ENCODE results near the gene CD151. TPM values are rescaled to one million over a fixed set of nuclear protein-coding genes. Genes with fewer than 3 reads are reported as not detected.

The CD151 gene
- total and polyA plus RNA-seq, 2 experiments from 2014 or later: 62.9 to 109 TPM

GRCh38 chr11:796565-797295, 36.0 kb upstream of the CD151 start:
- peak overlapping the region; percentile 86 for H3K4me3 ChIP-seq
- H3K27me3 Mint-ChIP-seq (ENCODE audit: insufficient read depth, low read depth, poor library complexity): peaks cover 4% of the 10 kb centered on the region
- ATAC-seq (no peak), DNase-seq (ENCODE audit: low spot score) (no peak)
- no peaks in the 10 kb centered on the region for H3K9me3 Mint-ChIP-seq
- H3K27ac ChIP-seq (ENCODE audit: low read depth): peak overlapping the region; percentile 69; the same call in 1 of the 2 replicates
- no peaks in the 10 kb centered on the region for H3K9me2 ChIP-seq (ENCODE audit: insufficient read depth)
- no peak for TF ChIP-seq REST (IDR thresholded peaks at IDR 0.05; ENCODE audit: unreplicated experiment)
- TF ChIP-seq JUNB (IDR thresholded peaks at IDR 0.05; ENCODE audit: unreplicated experiment): no peak
- no peak for TF ChIP-seq POLR2AphosphoS5 (IDR thresholded peaks at IDR 0.05; ENCODE audit: low read depth)
- TF ChIP-seq STAT1 (IDR thresholded peaks at IDR 0.05; ENCODE audit: unreplicated experiment): no peak
- no peak for TF ChIP-seq ZNF114 (CRISPR knock-in tag; IDR thresholded peaks at IDR 0.05)
- TF ChIP-seq, protein P1, sequence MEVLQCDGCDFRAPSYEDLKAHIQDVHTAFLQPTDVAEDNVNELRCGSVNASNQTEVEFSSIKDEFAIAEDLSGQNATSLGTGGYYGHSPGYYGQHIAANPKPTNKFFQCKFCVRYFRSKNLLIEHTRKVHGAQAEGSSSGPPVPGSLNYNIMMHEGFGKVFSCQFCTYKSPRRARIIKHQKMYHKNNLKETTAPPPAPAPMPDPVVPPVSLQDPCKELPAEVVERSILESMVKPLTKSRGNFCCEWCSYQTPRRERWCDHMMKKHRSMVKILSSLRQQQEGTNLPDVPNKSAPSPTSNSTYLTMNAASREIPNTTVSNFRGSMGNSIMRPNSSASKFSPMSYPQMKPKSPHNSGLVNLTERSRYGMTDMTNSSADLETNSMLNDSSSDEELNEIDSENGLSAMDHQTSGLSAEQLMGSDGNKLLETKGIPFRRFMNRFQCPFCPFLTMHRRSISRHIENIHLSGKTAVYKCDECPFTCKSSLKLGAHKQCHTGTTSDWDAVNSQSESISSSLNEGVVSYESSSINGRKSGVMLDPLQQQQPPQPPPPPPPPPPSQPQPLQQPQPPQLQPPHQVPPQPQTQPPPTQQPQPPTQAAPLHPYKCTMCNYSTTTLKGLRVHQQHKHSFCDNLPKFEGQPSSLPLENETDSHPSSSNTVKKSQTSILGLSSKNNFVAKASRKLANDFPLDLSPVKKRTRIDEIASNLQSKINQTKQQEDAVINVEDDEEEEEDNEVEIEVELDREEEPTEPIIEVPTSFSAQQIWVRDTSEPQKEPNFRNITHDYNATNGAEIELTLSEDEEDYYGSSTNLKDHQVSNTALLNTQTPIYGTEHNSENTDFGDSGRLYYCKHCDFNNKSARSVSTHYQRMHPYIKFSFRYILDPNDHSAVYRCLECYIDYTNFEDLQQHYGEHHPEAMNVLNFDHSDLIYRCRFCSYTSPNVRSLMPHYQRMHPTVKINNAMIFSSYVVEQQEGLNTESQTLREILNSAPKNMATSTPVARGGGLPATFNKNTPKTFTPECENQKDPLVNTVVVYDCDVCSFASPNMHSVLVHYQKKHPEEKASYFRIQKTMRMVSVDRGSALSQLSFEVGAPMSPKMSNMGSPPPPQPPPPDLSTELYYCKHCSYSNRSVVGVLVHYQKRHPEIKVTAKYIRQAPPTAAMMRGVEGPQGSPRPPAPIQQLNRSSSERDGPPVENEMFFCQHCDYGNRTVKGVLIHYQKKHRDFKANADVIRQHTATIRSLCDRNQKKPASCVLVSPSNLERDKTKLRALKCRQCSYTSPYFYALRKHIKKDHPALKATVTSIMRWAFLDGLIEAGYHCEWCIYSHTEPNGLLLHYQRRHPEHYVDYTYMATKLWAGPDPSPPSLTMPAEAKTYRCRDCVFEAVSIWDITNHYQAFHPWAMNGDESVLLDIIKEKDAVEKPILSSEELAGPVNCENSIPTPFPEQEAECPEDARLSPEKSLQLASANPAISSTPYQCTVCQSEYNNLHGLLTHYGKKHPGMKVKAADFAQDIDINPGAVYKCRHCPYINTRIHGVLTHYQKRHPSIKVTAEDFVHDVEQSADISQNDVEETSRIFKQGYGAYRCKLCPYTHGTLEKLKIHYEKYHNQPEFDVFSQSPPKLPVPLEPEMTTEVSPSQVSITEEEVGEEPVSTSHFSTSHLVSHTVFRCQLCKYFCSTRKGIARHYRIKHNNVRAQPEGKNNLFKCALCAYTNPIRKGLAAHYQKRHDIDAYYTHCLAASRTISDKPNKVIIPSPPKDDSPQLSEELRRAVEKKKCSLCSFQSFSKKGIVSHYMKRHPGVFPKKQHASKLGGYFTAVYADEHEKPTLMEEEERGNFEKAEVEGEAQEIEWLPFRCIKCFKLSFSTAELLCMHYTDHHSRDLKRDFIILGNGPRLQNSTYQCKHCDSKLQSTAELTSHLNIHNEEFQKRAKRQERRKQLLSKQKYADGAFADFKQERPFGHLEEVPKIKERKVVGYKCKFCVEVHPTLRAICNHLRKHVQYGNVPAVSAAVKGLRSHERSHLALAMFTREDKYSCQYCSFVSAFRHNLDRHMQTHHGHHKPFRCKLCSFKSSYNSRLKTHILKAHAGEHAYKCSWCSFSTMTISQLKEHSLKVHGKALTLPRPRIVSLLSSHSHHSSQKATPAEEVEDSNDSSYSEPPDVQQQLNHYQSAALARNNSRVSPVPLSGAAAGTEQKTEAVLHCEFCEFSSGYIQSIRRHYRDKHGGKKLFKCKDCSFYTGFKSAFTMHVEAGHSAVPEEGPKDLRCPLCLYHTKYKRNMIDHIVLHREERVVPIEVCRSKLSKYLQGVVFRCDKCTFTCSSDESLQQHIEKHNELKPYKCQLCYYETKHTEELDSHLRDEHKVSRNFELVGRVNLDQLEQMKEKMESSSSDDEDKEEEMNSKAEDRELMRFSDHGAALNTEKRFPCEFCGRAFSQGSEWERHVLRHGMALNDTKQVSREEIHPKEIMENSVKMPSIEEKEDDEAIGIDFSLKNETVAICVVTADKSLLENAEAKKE (CRISPR knock-in tag; IDR thresholded peaks at IDR 0.05): no peak
- TF ChIP-seq EZH2phosphoT487 (IDR thresholded peaks at IDR 0.05; ENCODE audit: unreplicated experiment): no peak
- no peak for TF ChIP-seq ZNF331 (CRISPR knock-in tag; IDR thresholded peaks at IDR 0.05; ENCODE audit: low read depth)
- no peak for TF ChIP-seq ETS1 (IDR thresholded peaks at IDR 0.05)
- no peak for TF ChIP-seq NANOG (IDR thresholded peaks at IDR 0.05; ENCODE audit: borderline replicate concordance)
- TF ChIP-seq CREB1 (CRISPR knock-in tag; IDR thresholded peaks at IDR 0.05; ENCODE audit: low read depth): no peak
- TF ChIP-seq, protein P2, sequence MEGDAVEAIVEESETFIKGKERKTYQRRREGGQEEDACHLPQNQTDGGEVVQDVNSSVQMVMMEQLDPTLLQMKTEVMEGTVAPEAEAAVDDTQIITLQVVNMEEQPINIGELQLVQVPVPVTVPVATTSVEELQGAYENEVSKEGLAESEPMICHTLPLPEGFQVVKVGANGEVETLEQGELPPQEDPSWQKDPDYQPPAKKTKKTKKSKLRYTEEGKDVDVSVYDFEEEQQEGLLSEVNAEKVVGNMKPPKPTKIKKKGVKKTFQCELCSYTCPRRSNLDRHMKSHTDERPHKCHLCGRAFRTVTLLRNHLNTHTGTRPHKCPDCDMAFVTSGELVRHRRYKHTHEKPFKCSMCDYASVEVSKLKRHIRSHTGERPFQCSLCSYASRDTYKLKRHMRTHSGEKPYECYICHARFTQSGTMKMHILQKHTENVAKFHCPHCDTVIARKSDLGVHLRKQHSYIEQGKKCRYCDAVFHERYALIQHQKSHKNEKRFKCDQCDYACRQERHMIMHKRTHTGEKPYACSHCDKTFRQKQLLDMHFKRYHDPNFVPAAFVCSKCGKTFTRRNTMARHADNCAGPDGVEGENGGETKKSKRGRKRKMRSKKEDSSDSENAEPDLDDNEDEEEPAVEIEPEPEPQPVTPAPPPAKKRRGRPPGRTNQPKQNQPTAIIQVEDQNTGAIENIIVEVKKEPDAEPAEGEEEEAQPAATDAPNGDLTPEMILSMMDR (conservative IDR thresholded peaks at IDR 0.05; ENCODE audit: low read depth in 2 of 2): no peak
- TF ChIP-seq EZH2 (IDR thresholded peaks at IDR 0.05; ENCODE audit: low read depth, unreplicated experiment): no peak
- H3K27ac Mint-ChIP-seq: no peak overlapping the region; the same call in 1 of the 2 replicates
- H3K36me3 Mint-ChIP-seq (ENCODE audit: low read depth): peaks cover 6% of the 10 kb centered on the region; the same call in 1 of the 3 replicates
- H3K27me3 ChIP-seq (ENCODE audit: insufficient read depth): no peaks in the 10 kb centered on the region
- peaks cover 8% of the 10 kb centered on the region; the same call in 1 of the 2 replicates for H3K4me1 ChIP-seq (ENCODE audit: insufficient read depth)
- H3K79me2 ChIP-seq (replicated peaks; ENCODE audit: insufficient read depth): no peaks in the 10 kb centered on the region; the same call in 1 of the 2 replicates
- peaks cover 16% of the 10 kb centered on the region; the same call in 2 of the 3 replicates for H3K4me1 Mint-ChIP-seq
- H3K4me2 ChIP-seq: peak overlapping the region; percentile 95
- no peak overlapping the region for H2AFZ ChIP-seq
- peak overlapping the region; percentile 81 for H3K4me3 Mint-ChIP-seq
- no peaks in the 10 kb centered on the region for H4K20me1 ChIP-seq (replicated peaks; ENCODE audit: insufficient read depth)
- peaks cover 14% of the 10 kb centered on the region for H3F3A ChIP-seq (replicated peaks; ENCODE audit: low read depth)
- no peaks in the 10 kb centered on the region for H3K36me3 ChIP-seq (ENCODE audit: insufficient read depth)
